Kidney (tissue), 14 donors: Measurements from ENCODE around the gene CLDN10. TPM values are rescaled to one million over a fixed set of nuclear protein-coding genes. Genes with fewer than 3 reads are reported as not detected.

Experiments used
- DNase-seq, 5 donors: peaks; one replicate each; pipeline ENCODE4 v3.0.0-alpha.2; 2013 to 2020
- FAIRE-seq: peaks from 2 replicates; lab custom pipeline; 2012; peaks lifted over from hg19 to GRCh38; lab: Jason Lieb, UNC
- H3K27ac ChIP-seq, 2 donors: one replicate each; pipeline ENCODE4 v1.7.0; 2013; ENCODE audit warnings: low read depth in 2 of 2, low read length in 2 of 2, inconsistent platforms in 1 of 2
- H3K27me3 ChIP-seq: one replicate; pipeline ENCODE4 v1.7.1; 2013; ENCODE audit warnings: low read length, inconsistent platforms; ENCODE audit not compliant: control insufficient read depth, insufficient read depth
- H3K36me3 ChIP-seq, 3 donors: one replicate each; pipeline versions ENCODE4 v1.7.0 to v1.7.1; 2013; ENCODE audit warnings: low read length in 3 of 3, control low read depth in 1 of 3, inconsistent platforms in 1 of 3; ENCODE audit not compliant: insufficient read depth in 3 of 3, control insufficient read depth in 2 of 3
- H3K4me1 ChIP-seq, 3 donors: one replicate each; pipeline versions ENCODE4 v1.7.0 to v1.7.1; 2013; ENCODE audit warnings: low read length in 3 of 3, inconsistent platforms in 1 of 3, low read depth in 1 of 3; ENCODE audit not compliant: control insufficient read depth in 2 of 3, insufficient read depth in 2 of 3
- H3K4me3 ChIP-seq, 3 donors: one replicate each; pipeline versions ENCODE4 v1.7.0 to v1.8.1; 2013; ENCODE audit warnings: low read length in 3 of 3, control low read depth in 1 of 3, inconsistent platforms in 1 of 3
- H3K9ac ChIP-seq, 3 donors: one replicate each; pipeline versions ENCODE4 v1.7.0 to v1.7.1; 2013; ENCODE audit warnings: low read length in 3 of 3, control low read depth in 1 of 3, inconsistent platforms in 1 of 3
- H3K9me3 ChIP-seq, 3 donors: one replicate each; pipeline versions ENCODE4 v1.7.0 to v1.7.1; 2013; ENCODE audit warnings: low read length in 3 of 3, control low read depth in 1 of 3, inconsistent platforms in 1 of 3; ENCODE audit not compliant: control insufficient read depth in 2 of 3, insufficient read depth in 1 of 3
- intact Hi-C: fragments of 100-400 bp; cut with DNase I; formaldehyde crosslinking; loops from one replicate; pipeline ENCODE4 v1.11.1; 2022
- polyA plus RNA-seq: library from polyadenylated mRNA; stranded (reverse); fragments of 350-450 nt; fragmentation: Illumina TruSeq; extraction: RNeasy Lipid Tissue Mini Kit (QIAGEN cat#74804); gene quantifications from one replicate; pipeline ENCODE4 v1.2.3, GENCODE V29; 2014; ENCODE audit warnings: low read depth, low replicate concordance; ENCODE audit not compliant: insufficient read depth
- total RNA-seq: library from RNA; stranded (reverse); fragmentation: NEBNext Ultra II Directional; extraction: Animal tissue kit (Norgen Biotek cat#: 25700); gene quantifications from one replicate; pipeline ENCODE4 v1.2.1, GENCODE V29; 2021
- TF ChIP-seq, protein P1 (sequence below): IDR thresholded peaks from 3 replicates; pipeline ENCODE4 v1.5.1; 2012; ENCODE audit warnings: mild to moderate bottlenecking, moderate library complexity, borderline replicate concordance; ENCODE audit not compliant: insufficient read depth; ENCODE audit errors: extremely low read depth
- donor health status: control.
- donor health status: control.
- donor health status: control.
- donor health status: control.
- donor health status: control.
- donor health status: DM: yes; HTN: yes; CAD: no.
- donor health status: Normal renal cell carcinoma (clear cell type).

Gene CLDN10
- total and polyA plus RNA-seq, 2 donors from 2014 or later = 144 to 174 TPM

GRCh38 chr13:95620825-95621498, 68.4 kb downstream of the CLDN10 start:
- Histone ChIP-seq H3K27ac (peak overlapping the region; percentile 32 to 55), H3K9me3 (no peaks in the 10 kb centered on the region), H3K36me3 (peaks cover 0 to 21% (median 11%) of the 10 kb centered on the region in 3 donors), H3K4me1 (peaks cover 0 to 12% (median 2%) of the 10 kb centered on the region in 3 donors), H3K27me3 (no peaks in the 10 kb centered on the region), H3K9ac (peak overlapping the region in 1 of 3 donors; percentile 24), H3K4me3 (no peak overlapping the region)
- intact Hi-C loops = no loop called here
- TF ChIP-seq, protein P1, sequence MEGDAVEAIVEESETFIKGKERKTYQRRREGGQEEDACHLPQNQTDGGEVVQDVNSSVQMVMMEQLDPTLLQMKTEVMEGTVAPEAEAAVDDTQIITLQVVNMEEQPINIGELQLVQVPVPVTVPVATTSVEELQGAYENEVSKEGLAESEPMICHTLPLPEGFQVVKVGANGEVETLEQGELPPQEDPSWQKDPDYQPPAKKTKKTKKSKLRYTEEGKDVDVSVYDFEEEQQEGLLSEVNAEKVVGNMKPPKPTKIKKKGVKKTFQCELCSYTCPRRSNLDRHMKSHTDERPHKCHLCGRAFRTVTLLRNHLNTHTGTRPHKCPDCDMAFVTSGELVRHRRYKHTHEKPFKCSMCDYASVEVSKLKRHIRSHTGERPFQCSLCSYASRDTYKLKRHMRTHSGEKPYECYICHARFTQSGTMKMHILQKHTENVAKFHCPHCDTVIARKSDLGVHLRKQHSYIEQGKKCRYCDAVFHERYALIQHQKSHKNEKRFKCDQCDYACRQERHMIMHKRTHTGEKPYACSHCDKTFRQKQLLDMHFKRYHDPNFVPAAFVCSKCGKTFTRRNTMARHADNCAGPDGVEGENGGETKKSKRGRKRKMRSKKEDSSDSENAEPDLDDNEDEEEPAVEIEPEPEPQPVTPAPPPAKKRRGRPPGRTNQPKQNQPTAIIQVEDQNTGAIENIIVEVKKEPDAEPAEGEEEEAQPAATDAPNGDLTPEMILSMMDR = no peak
- no peak for FAIRE-seq
- no peak for DNase-seq

- FAIRE-seq (no peak), DNase-seq (no peak)
- Histone ChIP-seq H3K36me3 (peaks cover 0 to 28% (median 9%) of the 10 kb centered on the region in 3 donors), H3K4me3 (no peak overlapping the region), H3K4me1 (peaks cover 0 to 12% (median 2%) of the 10 kb centered on the region in 3 donors), H3K27me3 (no peaks in the 10 kb centered on the region), H3K27ac (no peak overlapping the region), H3K9ac (no peak overlapping the region), H3K9me3 (peaks cover 0 to 6% (median 0%) of the 10 kb centered on the region in 3 donors)
- TF ChIP-seq, protein P1 = no peak
- intact Hi-C loops = no loop called here
Observed at GRCh38 chr13:95623141-95623540, 70.6 kb downstream of the CLDN10 start.

DNA sequence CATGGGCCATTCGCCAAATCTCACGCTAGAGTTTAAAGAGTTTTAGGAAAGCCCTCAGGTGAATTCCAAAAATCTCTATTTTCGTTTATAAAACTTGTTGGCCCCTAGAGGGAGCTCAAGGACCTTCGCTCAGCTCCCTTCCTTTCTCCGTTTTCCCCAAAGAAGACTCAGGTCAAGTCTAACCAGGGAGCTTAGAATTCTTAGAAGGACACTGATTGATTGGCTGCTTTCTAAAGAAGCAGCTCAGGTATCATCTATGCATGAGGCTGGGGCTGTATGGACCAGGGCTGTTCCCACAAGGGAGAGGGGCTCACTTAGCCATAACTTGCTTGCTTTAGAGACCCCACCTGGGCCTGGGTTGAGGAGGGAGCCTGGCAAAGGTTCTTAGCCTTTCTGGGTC, 71.5 kb downstream of the CLDN10 start:
- no peak for FAIRE-seq
- Histone ChIP-seq H3K27me3 (no peaks in the 10 kb centered on the region), H3K4me1 (peaks cover 0 to 12% (median 2%) of the 10 kb centered on the region in 3 donors), H3K4me3 (no peak overlapping the region), H3K9ac (no peak overlapping the region), H3K36me3 (peaks cover 3 to 26% (median 13%) of the 10 kb centered on the region in 3 donors), H3K9me3 (peaks cover 0 to 6% (median 0%) of the 10 kb centered on the region in 3 donors), H3K27ac (no peak overlapping the region)
- intact Hi-C loops = no loop called here
- TF ChIP-seq, protein P1 = peak; percentile 71
- peak in 2 of 5 donors; percentile 64 to 75 for DNase-seq
